ENCODE measurements around the gene PEAK3.

PEAK3 gene

DNA sequence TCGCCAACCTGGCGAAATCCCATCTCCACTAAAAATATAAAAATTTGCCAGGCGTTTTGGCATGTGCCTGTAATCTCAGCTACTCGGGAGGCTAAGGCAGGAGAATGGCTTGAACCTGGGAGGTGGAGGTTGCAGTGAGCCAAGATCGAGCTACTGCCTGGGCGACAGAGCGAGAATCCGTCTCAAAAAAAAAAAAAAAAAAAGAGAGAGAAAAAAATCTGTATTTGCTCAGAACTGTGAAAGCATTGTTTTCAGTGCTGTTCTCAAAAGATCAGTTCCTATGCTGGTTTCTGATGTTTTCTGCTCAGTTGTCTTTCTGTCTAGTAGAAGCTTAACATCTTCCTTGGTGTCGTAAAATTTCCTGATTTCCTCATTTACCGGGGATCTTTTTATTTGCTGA lies 42.8 kb downstream of the PEAK3 start:
- no peak for DNase-seq (ENCODE audit: low read depth in 2 of 3, low spot score in 2 of 3)

- DNase-seq (ENCODE audit: low read depth in 2 of 3, low spot score in 2 of 3), result no peak
These were observed 44.2 kb downstream of the PEAK3 start for GRCh38 chr19:2237869-2238153.

- no peak for DNase-seq (ENCODE audit: low read depth in 2 of 3, low spot score in 2 of 3)
These were observed 44.7 kb downstream of the PEAK3 start for GRCh38 chr19:2237051-2237868.

DNA sequence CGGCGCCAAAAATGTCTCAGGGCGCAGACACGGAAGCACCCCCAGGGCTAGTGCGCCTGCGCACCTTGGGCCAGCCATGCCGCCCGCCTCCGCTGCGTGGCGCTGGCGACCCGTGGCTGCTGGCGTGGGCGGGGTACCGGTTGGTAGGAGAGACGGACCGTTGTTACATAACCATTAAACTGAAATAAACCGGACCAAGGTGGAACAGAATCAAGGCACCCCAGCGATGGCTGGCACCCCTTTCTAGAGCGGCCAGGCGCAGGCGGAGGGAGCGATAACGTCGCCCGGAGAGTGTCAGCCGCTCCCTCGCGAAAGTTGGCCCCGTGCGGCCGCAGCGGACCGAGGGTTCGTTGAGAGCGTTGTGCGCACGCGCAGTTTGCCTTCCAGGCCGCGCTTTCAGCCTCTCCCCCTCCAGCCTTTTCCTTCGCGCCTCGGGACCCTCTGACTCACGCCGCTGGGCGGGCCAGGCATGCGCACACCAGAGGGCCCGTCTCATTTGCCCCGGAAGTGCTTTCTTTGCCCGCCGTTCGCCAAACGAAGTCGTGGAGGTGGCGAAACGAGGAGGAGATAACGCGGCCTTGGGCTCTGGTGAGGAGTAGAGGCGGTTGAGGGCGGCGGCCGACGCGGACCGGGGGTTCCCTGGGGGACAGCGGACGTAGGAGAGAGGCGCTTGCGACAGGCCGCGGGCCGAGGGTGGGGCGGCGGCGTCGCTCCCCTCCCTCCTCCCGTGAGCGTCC lies 45.5 kb downstream of the PEAK3 start, which contains the start of the genes PLEKHJ1 and SF3A2:
PLEKHJ1 (minus strand) TSS at position 16 of the 737 bp plus-strand sequence. CDS start 81 bp downstream, outside the sequence.
SF3A2 (plus strand) TSS at position 511 of the 737 bp plus-strand sequence. CDS start 6,595 bp downstream, outside the sequence.
- DNase-seq (ENCODE audit: low read depth in 2 of 3, low spot score in 2 of 3), result peak; percentile 98 to 100 (median 99)

GRCh38 chr19:2236064-2236313 lies 46.0 kb downstream of the PEAK3 start:
- no peak for DNase-seq (ENCODE audit: low read depth in 2 of 3, low spot score in 2 of 3)

DNA sequence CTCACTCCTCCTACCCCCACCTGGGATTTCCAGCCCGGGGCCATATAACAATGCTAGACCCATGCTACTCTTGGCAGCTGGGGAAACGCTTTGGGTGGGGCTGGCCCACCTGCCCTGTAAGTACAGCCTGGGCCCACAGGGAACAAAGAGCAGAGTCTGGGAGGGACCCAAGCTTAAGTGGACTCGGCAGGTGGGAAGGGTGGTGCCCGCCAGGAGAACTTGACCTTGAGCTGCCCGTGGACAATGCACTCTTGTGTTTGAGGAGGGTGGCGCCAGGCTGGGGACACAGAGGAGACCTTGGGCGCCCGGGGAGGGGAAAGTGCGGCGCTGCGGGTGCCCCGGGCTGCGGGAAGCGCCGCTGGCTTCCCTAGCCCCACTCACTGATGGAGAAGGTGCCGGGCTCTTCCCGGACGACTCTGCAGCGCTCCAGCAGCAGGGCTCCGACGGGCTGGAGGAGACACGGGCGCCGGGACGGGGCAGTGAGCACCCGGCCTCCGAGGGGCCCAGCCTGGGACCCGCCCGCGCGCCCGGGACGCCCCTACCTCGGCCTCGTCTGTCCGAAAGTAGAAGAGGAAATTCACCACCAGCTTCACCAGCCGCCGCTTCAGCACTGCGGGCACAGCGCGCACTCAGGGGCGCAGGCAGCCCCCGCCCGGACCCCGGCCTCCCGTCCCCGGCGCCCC lies 46.5 kb downstream of the PEAK3 start:
- no peak for DNase-seq (ENCODE audit: low read depth in 2 of 3, low spot score in 2 of 3)

GRCh38 chr19:2234996-2235380 lies 47.0 kb downstream of the PEAK3 start:
- no peak for DNase-seq (ENCODE audit: low read depth in 2 of 3, low spot score in 2 of 3)

- no peak for DNase-seq (ENCODE audit: low read depth in 2 of 3, low spot score in 2 of 3)
These were observed 48.2 kb downstream of the PEAK3 start for GRCh38 chr19:2233601-2234280.

DNA sequence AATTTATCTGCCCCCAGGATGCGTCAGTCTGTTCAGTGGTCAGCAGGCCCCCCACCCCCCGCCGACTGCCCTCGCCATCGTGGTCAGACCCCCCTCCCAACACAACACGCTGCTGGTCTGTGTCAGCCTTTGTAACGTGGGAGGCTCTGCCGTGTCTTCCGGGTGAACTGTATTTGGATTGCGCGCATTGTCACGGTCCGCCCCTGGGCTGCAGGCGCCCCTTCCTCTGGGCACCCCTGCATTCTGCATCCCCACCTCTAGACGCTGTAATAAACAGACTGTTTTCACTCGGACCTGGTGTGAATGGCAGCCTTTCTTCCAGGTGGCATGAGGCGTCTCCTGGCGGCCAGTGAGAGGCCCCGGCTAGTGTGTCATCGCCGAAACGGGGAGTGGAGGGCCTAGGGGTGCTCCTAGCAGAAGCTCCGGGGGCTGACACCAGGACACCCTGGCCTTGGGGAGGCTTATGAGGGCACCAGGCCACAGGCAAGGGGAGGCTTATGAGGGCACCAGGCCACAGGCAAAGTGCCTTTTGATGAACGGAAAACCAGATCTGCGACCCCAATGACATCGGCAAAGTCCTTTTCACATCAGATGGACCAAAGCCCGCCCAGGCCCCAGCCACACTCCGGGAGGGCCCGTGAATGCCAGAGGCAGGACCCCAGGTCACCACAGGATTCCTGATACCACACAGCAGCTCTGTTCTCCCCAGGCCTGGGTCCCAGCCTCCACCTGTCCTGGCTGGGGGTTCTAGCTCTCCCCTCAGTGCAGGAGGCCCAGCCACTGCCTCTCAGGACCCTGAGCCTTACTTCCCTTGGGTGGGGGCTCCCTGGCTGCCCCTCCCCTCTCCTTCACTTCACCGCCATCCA lies 49.5 kb downstream of the PEAK3 start:
- DNase-seq (ENCODE audit: low read depth in 2 of 3, low spot score in 2 of 3), result no peak

DNA sequence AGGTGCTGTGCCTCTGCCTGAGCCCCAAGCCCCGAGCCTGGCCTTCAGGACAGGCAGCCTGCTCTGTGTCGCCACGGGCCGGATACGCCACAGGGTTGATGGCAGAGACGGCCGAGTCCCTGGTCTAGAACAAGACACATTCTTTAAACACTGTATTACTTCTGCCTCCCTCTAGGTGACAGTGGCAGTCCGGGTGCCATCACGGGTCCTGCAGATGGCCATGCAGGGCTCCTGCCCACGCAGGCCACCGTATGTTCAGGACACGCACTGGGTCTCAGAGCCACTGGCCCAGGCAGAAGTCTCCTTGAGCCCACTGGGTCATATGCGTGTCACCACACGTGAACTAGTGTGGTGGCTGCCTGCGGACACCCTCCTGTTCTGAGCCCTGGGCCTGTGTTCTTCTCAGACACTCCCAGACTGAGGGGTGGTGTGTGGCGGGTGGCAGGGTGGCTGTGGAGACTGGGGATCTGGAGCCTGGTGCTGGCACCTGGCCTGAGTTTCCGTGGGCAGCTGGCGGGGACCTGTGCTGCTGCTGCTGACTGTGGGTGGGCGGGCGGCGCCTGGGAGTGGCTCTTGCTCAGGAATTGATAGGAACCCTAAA lies 50.3 kb downstream of the PEAK3 start:
- DNase-seq (ENCODE audit: low read depth in 2 of 3, low spot score in 2 of 3), result no peak

DNA sequence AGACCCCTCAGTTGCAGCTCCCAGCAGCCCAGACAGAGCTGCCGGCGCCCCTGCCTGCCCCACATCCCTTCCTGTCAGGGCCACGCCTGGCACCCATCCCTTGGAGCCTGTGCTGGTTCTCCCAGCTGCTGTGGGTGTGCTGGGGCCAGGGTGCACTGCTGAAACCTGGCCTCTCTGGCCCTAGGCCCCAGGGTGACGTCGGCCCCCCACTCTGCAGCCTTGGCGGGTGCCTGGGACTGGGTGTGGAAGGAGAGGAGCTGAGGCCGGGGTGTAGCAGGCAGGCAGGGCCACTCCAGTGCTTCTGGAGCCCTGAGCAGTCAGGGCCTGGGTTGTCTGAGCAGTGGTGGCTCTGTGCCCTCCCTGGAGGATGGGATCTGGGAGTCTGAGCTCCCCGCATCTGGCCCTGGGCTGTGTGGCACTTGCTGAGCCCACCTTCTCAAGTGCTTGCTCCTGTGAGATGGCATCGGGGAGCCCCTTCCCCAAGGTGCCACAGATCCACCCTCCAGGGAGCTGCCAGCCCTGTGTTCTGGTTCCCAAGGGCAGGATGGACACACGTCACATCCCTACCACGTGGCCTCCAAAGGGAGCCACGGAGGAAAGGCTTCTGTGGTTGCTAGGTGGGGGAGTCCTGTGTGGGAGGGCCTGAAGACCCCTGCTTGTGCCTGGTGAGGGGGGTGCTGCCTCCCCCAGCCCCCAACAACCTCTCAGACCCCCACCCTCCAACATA lies 51.0 kb downstream of the PEAK3 start:
- no peak for DNase-seq (ENCODE audit: low read depth in 2 of 3, low spot score in 2 of 3)

GRCh38 chr19:2230033-2230531 lies 51.9 kb downstream of the PEAK3 start:
- DNase-seq (ENCODE audit: low read depth in 2 of 3, low spot score in 2 of 3), result no peak

- DNase-seq (ENCODE audit: low read depth in 2 of 3, low spot score in 2 of 3), result no peak
These were observed 52.6 kb downstream of the PEAK3 start for GRCh38 chr19:2229103-2230032.

- DNase-seq (ENCODE audit: low read depth in 2 of 3, low spot score in 2 of 3), result no peak
These were observed 53.6 kb downstream of the PEAK3 start for GRCh38 chr19:2228157-2229030.

DNA sequence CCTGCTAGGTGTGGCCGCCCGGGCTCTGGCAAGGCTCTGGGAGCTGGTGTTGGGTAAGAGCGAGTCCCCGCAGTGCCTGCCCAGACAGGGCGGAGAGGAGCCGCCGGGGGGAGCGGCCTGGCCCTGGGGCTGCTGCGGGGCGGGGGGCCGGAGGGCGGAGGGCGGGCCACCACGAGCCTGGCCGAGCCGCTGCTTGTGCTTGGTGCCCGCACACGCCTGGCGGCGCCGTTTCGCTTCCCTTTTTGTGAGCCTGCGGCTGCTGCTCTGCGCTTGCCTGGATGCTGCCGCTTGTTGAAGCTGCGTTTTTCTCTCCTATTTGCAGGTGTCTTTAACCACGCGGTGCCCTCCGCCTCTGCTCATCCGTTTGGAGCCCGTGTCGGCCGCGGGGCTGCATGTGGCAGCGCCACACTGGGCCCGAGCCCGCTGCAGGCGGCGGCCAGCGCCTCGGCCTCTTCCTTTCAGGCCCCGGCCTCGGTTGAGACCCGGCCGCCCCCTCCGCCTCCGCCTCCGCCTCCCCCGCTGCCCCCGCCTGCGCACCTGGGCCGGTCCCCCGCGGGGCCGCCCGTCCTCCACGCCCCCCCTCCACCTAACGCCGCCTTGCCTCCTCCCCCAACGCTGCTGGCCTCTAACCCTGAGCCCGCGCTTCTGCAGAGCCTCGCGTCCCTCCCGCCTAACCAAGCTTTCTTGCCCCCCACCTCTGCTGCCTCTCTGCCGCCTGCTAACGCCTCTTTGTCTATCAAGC lies 54.4 kb downstream of the PEAK3 start:
- no peak for DNase-seq (ENCODE audit: low read depth in 2 of 3, low spot score in 2 of 3)

DNA sequence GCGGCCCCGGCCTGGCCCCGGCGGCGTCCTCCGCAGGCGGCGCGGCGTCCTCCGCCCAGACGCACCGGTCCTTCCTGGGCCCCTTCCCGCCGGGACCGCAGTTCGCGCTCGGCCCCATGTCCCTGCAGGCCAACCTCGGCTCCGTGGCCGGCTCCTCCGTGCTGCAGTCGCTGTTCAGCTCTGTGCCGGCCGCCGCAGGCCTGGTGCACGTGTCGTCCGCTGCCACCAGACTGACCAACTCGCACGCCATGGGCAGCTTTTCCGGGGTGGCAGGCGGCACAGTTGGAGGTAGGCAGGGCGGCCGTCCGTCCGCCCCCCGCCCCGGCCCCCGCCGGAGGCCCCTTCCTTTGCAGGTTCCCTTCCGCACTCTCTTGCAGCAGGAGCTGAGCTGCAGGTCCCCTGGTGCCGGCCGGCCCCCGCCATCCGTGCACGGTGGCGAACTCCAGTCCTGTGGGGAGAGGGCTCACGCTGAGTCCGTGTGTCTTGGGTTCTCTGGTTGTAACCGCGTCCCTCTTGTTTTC lies 55.1 kb downstream of the PEAK3 start:
- no peak for DNase-seq (ENCODE audit: low read depth in 2 of 3, low spot score in 2 of 3)

Data from activated CD8-positive, alpha-beta memory T cell treated with anti-CD3 and anti-CD28 coated beads for 48 hours (primary cell).